ENCODE measurements around the gene TMEM132D. TPM values are rescaled to one million over a fixed set of nuclear protein-coding genes. Genes with fewer than 3 reads are reported as not detected.

TMEM132D gene
- total RNA-seq, 1 donor from 2014 or later: 1.1 TPM

DNA sequence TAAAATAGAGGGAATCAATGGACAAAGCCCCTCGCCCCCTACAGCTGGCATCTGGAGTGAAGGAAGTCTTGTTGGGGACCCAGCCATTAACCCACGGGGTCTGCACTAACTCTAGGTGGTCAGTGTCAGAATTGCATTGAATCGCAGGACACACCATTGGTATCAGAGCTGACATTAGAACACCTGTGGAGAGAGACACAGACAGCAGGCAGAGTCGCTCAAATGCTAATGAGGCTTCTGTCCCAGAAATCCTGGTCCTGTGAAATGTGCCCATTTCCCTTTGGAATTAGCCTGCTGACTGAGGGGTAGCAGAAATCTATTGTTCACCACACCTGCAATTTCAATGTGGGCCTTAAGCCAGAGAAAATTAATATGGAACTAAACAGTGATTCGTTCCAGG lies 33.0 kb downstream of the TMEM132D start:
- no peaks in the 10 kb centered on the region for H3K9me3 ChIP-seq (ENCODE audit: low read depth)
- TF ChIP-seq EZH2 (IDR thresholded peaks at IDR 0.05) (no peak), EZH2phosphoT487 (IDR thresholded peaks at IDR 0.05) (no peak)
- TF ChIP-seq, protein P1, sequence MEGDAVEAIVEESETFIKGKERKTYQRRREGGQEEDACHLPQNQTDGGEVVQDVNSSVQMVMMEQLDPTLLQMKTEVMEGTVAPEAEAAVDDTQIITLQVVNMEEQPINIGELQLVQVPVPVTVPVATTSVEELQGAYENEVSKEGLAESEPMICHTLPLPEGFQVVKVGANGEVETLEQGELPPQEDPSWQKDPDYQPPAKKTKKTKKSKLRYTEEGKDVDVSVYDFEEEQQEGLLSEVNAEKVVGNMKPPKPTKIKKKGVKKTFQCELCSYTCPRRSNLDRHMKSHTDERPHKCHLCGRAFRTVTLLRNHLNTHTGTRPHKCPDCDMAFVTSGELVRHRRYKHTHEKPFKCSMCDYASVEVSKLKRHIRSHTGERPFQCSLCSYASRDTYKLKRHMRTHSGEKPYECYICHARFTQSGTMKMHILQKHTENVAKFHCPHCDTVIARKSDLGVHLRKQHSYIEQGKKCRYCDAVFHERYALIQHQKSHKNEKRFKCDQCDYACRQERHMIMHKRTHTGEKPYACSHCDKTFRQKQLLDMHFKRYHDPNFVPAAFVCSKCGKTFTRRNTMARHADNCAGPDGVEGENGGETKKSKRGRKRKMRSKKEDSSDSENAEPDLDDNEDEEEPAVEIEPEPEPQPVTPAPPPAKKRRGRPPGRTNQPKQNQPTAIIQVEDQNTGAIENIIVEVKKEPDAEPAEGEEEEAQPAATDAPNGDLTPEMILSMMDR (IDR thresholded peaks at IDR 0.05): no peak
- H2AFZ ChIP-seq (replicated peaks): no peak overlapping the region
- no peak overlapping the region for H3K9ac ChIP-seq
- Mint-ChIP-seq H3K9me3 (peaks cover 11% of the 10 kb centered on the region), H3K4me1 (peaks cover 47% of the 10 kb centered on the region), H3K27ac (peak overlapping the region; percentile 89), H3K27me3 (ENCODE audit: insufficient read depth, low read depth) (peaks cover 7% of the 10 kb centered on the region), H3K4me3 (no peak overlapping the region), H3K36me3 (peaks cover 17% of the 10 kb centered on the region)
- H3F3A ChIP-seq (ENCODE audit: low read depth): peaks cover 40% of the 10 kb centered on the region
- H3K36me3 ChIP-seq: no peaks in the 10 kb centered on the region
- H3K27me3 ChIP-seq: peaks cover 80% of the 10 kb centered on the region
- no peaks in the 10 kb centered on the region for H3K79me2 ChIP-seq (ENCODE audit: low read depth)
- peak overlapping the region; percentile 40 for H3K4me2 ChIP-seq
- peaks cover 31% of the 10 kb centered on the region for H4K20me1 ChIP-seq (ENCODE audit: low read depth)
- no peak overlapping the region for H3K27ac ChIP-seq
- peak; percentile 34 for DNase-seq (ENCODE audit: low spot score)
- H3K4me3 ChIP-seq: no peak overlapping the region
- peaks cover 38% of the 10 kb centered on the region for H3K4me1 ChIP-seq

DNA sequence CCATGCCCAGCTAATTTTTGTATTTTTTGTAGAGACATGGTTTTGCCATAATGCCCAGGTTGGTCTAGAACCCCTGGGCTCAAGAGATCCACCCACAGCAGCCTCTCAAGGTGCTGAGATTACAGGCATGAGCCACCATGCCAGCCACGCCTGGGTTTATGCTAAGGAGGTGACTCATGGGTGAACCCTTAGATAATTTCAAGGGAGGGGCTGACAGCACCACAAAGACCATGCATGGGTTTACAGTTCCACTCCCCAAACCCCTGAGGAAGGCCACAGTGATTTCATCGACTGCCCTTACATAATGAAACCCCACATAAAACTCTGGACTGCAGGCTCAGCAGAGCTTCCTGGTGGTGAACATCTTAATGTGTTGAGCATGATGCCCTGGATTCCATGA lies 33.7 kb downstream of the TMEM132D start:
- H3K9me3 ChIP-seq (ENCODE audit: low read depth): no peaks in the 10 kb centered on the region
- Mint-ChIP-seq H3K4me1 (peaks cover 44% of the 10 kb centered on the region), H3K9me3 (peaks cover 13% of the 10 kb centered on the region), H3K36me3 (peaks cover 19% of the 10 kb centered on the region), H3K4me3 (no peak overlapping the region), H3K27me3 (ENCODE audit: insufficient read depth, low read depth) (peaks cover 3% of the 10 kb centered on the region), H3K27ac (no peak overlapping the region)
- H3K9ac ChIP-seq: no peak overlapping the region
- H3K79me2 ChIP-seq (ENCODE audit: low read depth): no peaks in the 10 kb centered on the region
- H4K20me1 ChIP-seq (ENCODE audit: low read depth): peaks cover 31% of the 10 kb centered on the region
- H3F3A ChIP-seq (ENCODE audit: low read depth): peaks cover 38% of the 10 kb centered on the region
- no peaks in the 10 kb centered on the region for H3K36me3 ChIP-seq
- no peak overlapping the region for H3K4me3 ChIP-seq
- no peak overlapping the region for H3K27ac ChIP-seq
- no peak for DNase-seq (ENCODE audit: low spot score)
- H3K4me1 ChIP-seq: peaks cover 38% of the 10 kb centered on the region
- H3K4me2 ChIP-seq: peak overlapping the region; percentile 40
- no peak overlapping the region for H2AFZ ChIP-seq (replicated peaks)
- peaks cover 73% of the 10 kb centered on the region for H3K27me3 ChIP-seq
- TF ChIP-seq EZH2phosphoT487 (IDR thresholded peaks at IDR 0.05) (no peak), EZH2 (IDR thresholded peaks at IDR 0.05) (no peak)
- TF ChIP-seq, protein P1 (IDR thresholded peaks at IDR 0.05): no peak

DNA sequence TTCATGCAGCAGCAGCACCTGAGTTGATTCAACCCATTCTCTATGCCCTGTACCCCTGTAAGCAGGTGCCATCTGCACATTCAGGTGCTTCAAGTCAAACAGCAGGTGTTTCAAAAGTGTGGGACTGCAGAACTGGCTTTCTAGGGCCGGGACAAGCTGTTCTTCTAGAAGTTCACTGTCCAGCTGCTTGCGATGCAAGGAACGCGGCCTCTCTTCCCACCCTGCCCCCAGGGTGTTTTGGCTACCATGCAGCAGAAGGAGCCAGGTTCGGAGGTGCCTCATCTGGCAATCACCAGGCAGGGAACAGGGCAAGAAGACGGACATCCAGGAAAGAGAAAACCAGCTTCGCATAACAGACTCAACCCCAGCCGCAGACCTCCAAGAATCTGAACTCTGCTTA lies 35.2 kb downstream of the TMEM132D start:
- Histone ChIP-seq H3K27me3 (peaks cover 60% of the 10 kb centered on the region), H3K9me3 (ENCODE audit: low read depth) (no peaks in the 10 kb centered on the region), H3K79me2 (ENCODE audit: low read depth) (no peaks in the 10 kb centered on the region), H3K27ac (no peak overlapping the region), H4K20me1 (ENCODE audit: low read depth) (peaks cover 31% of the 10 kb centered on the region), H3K36me3 (no peaks in the 10 kb centered on the region), H3F3A (ENCODE audit: low read depth) (peaks cover 31% of the 10 kb centered on the region), H3K4me2 (no peak overlapping the region), H3K9ac (no peak overlapping the region), H2AFZ (replicated peaks) (no peak overlapping the region), H3K4me3 (no peak overlapping the region), H3K4me1 (peaks cover 32% of the 10 kb centered on the region)
- peaks cover 37% of the 10 kb centered on the region for H3K4me1 Mint-ChIP-seq
- H3K27ac Mint-ChIP-seq: no peak overlapping the region
- H3K27me3 Mint-ChIP-seq (ENCODE audit: insufficient read depth, low read depth): peaks cover 3% of the 10 kb centered on the region
- H3K36me3 Mint-ChIP-seq: peaks cover 27% of the 10 kb centered on the region
- H3K4me3 Mint-ChIP-seq: no peak overlapping the region
- peaks cover 23% of the 10 kb centered on the region for H3K9me3 Mint-ChIP-seq
- DNase-seq (ENCODE audit: low spot score): no peak
- no peak for TF ChIP-seq EZH2 (IDR thresholded peaks at IDR 0.05)
- TF ChIP-seq, protein P1 (IDR thresholded peaks at IDR 0.05): no peak
- no peak for TF ChIP-seq EZH2phosphoT487 (IDR thresholded peaks at IDR 0.05)
